DOHH2 (cell line): ENCODE measurements around the gene PPEF2.
A peak's percentile ranks its signal among the peaks of the same experiment; 100 is the strongest.

Experiments
- H3F3A ChIP-seq: fragments of 200-600 bp; sonication (generic), shearing (Covaris generic); 2 replicates; pipeline ENCODE4 v1.6.0; 2016; ENCODE audit warnings: antibody characterized with exemption, mild to moderate bottlenecking; ENCODE audit not compliant: control insufficient read depth, insufficient read depth
- H3K27ac ChIP-seq: fragments of 200-600 bp; sonication (generic); 2 replicates; pipeline ENCODE4 v1.5.1; 2014; ENCODE audit warnings: low read depth, mild to moderate bottlenecking, low read length, moderate library complexity
- H3K27me3 ChIP-seq: fragments of 200-600 bp; sonication (generic); 2 replicates; pipeline ENCODE4 v1.6.1; 2014; ENCODE audit warnings: mild to moderate bottlenecking, low read length, mixed read lengths; ENCODE audit not compliant: control insufficient read depth
- H3K36me3 ChIP-seq: fragments of 200-600 bp; sonication (generic); 2 replicates; pipeline ENCODE4 v1.6.1; 2014; ENCODE audit warnings: mild to moderate bottlenecking, low read length, moderate library complexity, mixed read lengths; ENCODE audit not compliant: control insufficient read depth
- H3K4me1 ChIP-seq: fragments of 200-600 bp; sonication (generic); 2 replicates; pipeline ENCODE4 v1.6.1; 2014; ENCODE audit warnings: mild to moderate bottlenecking, low read length, mixed read lengths; ENCODE audit not compliant: control insufficient read depth
- H3K4me2 ChIP-seq: fragments of 200-600 bp; sonication (generic); 2 replicates; pipeline ENCODE4 v1.6.0; 2014; ENCODE audit warnings: mild to moderate bottlenecking, low read length, moderate library complexity
- H3K4me3 ChIP-seq: fragments of 200-600 bp; sonication (generic); 2 replicates; pipeline ENCODE4 v1.5.1; 2014; ENCODE audit warnings: mild to moderate bottlenecking, low read length, mixed read lengths
- H3K79me2 ChIP-seq: fragments of 200-600 bp; sonication (generic); 2 replicates; pipeline ENCODE4 v1.6.1; 2014; ENCODE audit warnings: mild to moderate bottlenecking, low read length, mixed read lengths; ENCODE audit not compliant: control insufficient read depth
- H3K9me2 ChIP-seq: fragments of 200-600 bp; sonication (generic); replicated peaks from 2 replicates; pipeline ENCODE4 v1.6.1; 2014; ENCODE audit warnings: mild to moderate bottlenecking, low read length, mixed read lengths; ENCODE audit not compliant: control insufficient read depth
- H3K9me3 ChIP-seq: fragments of 200-600 bp; sonication (generic); 2 replicates; pipeline ENCODE4 v1.6.1; 2014; ENCODE audit warnings: antibody characterized with exemption, low read length, mixed read lengths; ENCODE audit not compliant: control insufficient read depth, insufficient read depth
- H4K20me1 ChIP-seq: fragments of 200-600 bp; sonication (generic); 2 replicates; pipeline ENCODE4 v1.6.0; 2014; ENCODE audit warnings: low read depth, mild to moderate bottlenecking, antibody characterized with exemption, low read length, moderate library complexity; ENCODE audit not compliant: control insufficient read depth, insufficient read depth
- CTCF ChIP-seq: fragments of 200-600 bp; sonication (generic); IDR thresholded peaks from one replicate; pipeline ENCODE4 v1.5.1; 2014; ENCODE audit warnings: antibody characterized with exemption, mild to moderate bottlenecking, low read depth, low read length; ENCODE audit not compliant: poor library complexity, severe bottlenecking
- EZH2phosphoT487 ChIP-seq: fragments of 200-600 bp; sonication (generic); IDR thresholded peaks from 2 replicates; pipeline ENCODE4 v1.6.1; 2017; ENCODE audit warnings: borderline replicate concordance, mild to moderate bottlenecking, antibody characterized with exemption, low read length, moderate library complexity, mixed read lengths

PPEF2 gene, protein sequence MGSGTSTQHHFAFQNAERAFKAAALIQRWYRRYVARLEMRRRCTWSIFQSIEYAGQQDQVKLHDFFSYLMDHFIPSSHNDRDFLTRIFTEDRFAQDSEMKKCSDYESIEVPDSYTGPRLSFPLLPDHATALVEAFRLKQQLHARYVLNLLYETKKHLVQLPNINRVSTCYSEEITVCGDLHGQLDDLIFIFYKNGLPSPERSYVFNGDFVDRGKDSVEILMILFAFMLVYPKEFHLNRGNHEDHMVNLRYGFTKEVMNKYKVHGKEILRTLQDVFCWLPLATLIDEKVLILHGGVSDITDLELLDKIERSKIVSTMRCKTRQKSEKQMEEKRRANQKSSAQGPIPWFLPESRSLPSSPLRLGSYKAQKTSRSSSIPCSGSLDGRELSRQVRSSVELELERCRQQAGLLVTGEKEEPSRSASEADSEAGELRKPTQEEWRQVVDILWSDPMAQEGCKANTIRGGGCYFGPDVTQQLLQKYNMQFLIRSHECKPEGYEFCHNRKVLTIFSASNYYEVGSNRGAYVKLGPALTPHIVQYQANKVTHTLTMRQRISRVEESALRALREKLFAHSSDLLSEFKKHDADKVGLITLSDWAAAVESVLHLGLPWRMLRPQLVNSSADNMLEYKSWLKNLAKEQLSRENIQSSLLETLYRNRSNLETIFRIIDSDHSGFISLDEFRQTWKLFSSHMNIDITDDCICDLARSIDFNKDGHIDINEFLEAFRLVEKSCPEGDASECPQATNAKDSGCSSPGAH

GRCh38 chr4:75902352-75902751, at the start of gene PPEF2:
PPEF2 (minus strand) TSS chr4:75902452; CDS start chr4:75896325, 6,127 bp downstream.
- Histone ChIP-seq H3K27me3 (peaks cover 28% of the 10 kb centered on the region), H3K9me2 (no peaks in the 10 kb centered on the region), H4K20me1 (peaks cover 7% of the 10 kb centered on the region; the same call in 1 of the 2 replicates), H3K27ac (no peak within 1 kb of the TSS), H3K4me2 (peak within 1 kb of the TSS; percentile 48), H3K4me1 (peaks cover 14% of the 10 kb centered on the region), H3K9me3 (no peaks in the 10 kb centered on the region), H3F3A (no peaks in the 10 kb centered on the region), H3K4me3 (peak within 1 kb of the TSS; percentile 25), H3K79me2 (no peaks in the 10 kb centered on the region), H3K36me3 (no peaks in the 10 kb centered on the region)
- TF ChIP-seq EZH2phosphoT487 = no peak
- TF ChIP-seq CTCF = no peak

- Histone ChIP-seq H3K4me3 (no peak overlapping the region), H3K27me3 (no peaks in the 10 kb centered on the region), H3K4me2 (no peak overlapping the region), H3F3A (0 out of 2 replicates have a peak, but pooled peaks cover 3% of the 10 kb centered on the region), H3K9me2 (no peaks in the 10 kb centered on the region), H3K27ac (no peak overlapping the region), H3K79me2 (no peaks in the 10 kb centered on the region), H3K9me3 (no peaks in the 10 kb centered on the region), H3K4me1 (peaks cover 24% of the 10 kb centered on the region), H4K20me1 (no peaks in the 10 kb centered on the region), H3K36me3 (peaks cover 75% of the 10 kb centered on the region)
- TF ChIP-seq CTCF (no peak), EZH2phosphoT487 (no peak)
Measured at GRCh38 chr4:75950213-75950815, 48.1 kb upstream of the PPEF2 start.

DNA sequence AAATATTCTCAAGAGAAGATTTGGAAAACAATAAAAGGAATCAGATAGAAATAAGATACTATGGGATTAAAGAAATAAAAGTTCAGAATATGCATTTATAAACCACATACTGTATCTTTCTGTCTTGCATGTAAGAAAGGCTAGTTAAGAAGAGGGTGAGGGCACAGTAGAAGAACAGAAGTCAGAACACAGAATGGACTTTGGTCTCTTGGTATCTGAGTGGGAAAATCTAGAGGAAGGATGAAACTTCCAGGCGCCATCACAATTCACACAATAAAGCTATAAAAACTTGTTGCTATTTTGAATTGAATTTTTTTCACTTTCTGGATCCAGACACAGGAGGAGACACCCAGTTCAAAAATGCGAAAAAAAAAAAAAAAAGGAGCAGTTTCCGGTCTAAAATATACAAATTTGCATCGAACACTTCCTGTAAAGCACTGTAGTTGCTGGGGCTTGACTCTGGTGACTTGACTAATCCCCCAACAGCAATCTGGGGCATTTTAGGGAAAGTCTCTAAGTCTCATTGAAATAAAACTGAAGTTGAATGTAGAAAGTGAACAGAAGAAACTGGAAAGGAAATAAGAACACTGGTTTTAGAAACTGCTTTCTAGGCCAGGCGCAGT, 46.7 kb upstream of the PPEF2 start:
- Histone ChIP-seq H3K79me2 (no peaks in the 10 kb centered on the region), H4K20me1 (no peaks in the 10 kb centered on the region), H3K9me2 (no peaks in the 10 kb centered on the region), H3K27ac (peak overlapping the region; percentile 16; the same call in 1 of the 2 replicates), H3F3A (0 out of 2 replicates have a peak, but pooled peaks cover 3% of the 10 kb centered on the region), H3K36me3 (peaks cover 68% of the 10 kb centered on the region), H3K4me3 (peak overlapping the region; percentile 14; the same call in 1 of the 2 replicates), H3K4me1 (peaks cover 24% of the 10 kb centered on the region), H3K4me2 (peak overlapping the region; percentile 44), H3K27me3 (no peaks in the 10 kb centered on the region), H3K9me3 (no peaks in the 10 kb centered on the region)
- TF ChIP-seq EZH2phosphoT487 (no peak), CTCF (no peak)
